ENCODE data around the gene GALNT6.
"Not testable (repeated sequence)": the region's sequence is repeated elsewhere in the genome, so short reads cannot be mapped to it uniquely, and the experiment has no call there.

GALNT6 gene

GRCh38 chr12:51320695-51321320 is 70.4 kb downstream of the GALNT6 start:
- peaks cover 23% of the 10 kb centered on the region for H3K79me2 ChIP-seq (ENCODE audit: low read length)
- H3K9ac ChIP-seq (ENCODE audit: low read length): no peak overlapping the region
- peaks cover 11% of the 10 kb centered on the region for H3K36me3 ChIP-seq (replicated peaks; ENCODE audit: low read depth, low read length)
- H3K9me3 ChIP-seq (ENCODE audit: insufficient read depth, low read length): no peaks in the 10 kb centered on the region
- H3K27me3 ChIP-seq (ENCODE audit: low read depth, low read length): no peaks in the 10 kb centered on the region
- no peaks in the 10 kb centered on the region for H4K20me1 ChIP-seq (ENCODE audit: insufficient read depth, low read length)
- no peak overlapping the region for H3K4me3 ChIP-seq (ENCODE audit: low read length)
- no peak overlapping the region for H2AFZ ChIP-seq (ENCODE audit: low read depth, low read length)
- H3K4me2 ChIP-seq (ENCODE audit: low read length): no peak overlapping the region
- H3K27ac ChIP-seq (ENCODE audit: low read length): no peak overlapping the region
- TF ChIP-seq CTCF (IDR thresholded peaks at IDR 0.05; ENCODE audit: low read depth, low read length) (no peak), EZH2phosphoT487 (IDR thresholded peaks at IDR 0.05; ENCODE audit: low read depth) (no peak)
- peaks cover 22% of the 10 kb centered on the region for H3K4me1 ChIP-seq (ENCODE audit: low read length)

GRCh38 chr12:51320311-51320694 is 70.9 kb downstream of the GALNT6 start:
- Histone ChIP-seq H3K36me3 (replicated peaks; ENCODE audit: low read depth, low read length) (peaks cover 11% of the 10 kb centered on the region), H3K4me2 (ENCODE audit: low read length) (no peak overlapping the region), H3K9ac (ENCODE audit: low read length) (no peak overlapping the region), H3K79me2 (ENCODE audit: low read length) (peaks cover 23% of the 10 kb centered on the region), H3K9me3 (ENCODE audit: insufficient read depth, low read length) (no peaks in the 10 kb centered on the region), H3K27me3 (ENCODE audit: low read depth, low read length) (no peaks in the 10 kb centered on the region), H2AFZ (ENCODE audit: low read depth, low read length) (no peak overlapping the region), H3K4me3 (ENCODE audit: low read length) (no peak overlapping the region), H3K27ac (ENCODE audit: low read length) (no peak overlapping the region), H3K4me1 (ENCODE audit: low read length) (peaks cover 22% of the 10 kb centered on the region), H4K20me1 (ENCODE audit: insufficient read depth, low read length) (no peaks in the 10 kb centered on the region)
- TF ChIP-seq CTCF (IDR thresholded peaks at IDR 0.05; ENCODE audit: low read depth, low read length) (no peak), EZH2phosphoT487 (IDR thresholded peaks at IDR 0.05; ENCODE audit: low read depth) (no peak)

- Histone ChIP-seq H3K36me3 (replicated peaks; ENCODE audit: low read depth, low read length) (peaks cover 11% of the 10 kb centered on the region), H3K79me2 (ENCODE audit: low read length) (peaks cover 19% of the 10 kb centered on the region), H3K27me3 (ENCODE audit: low read depth, low read length) (no peaks in the 10 kb centered on the region), H3K4me1 (ENCODE audit: low read length) (peaks cover 17% of the 10 kb centered on the region), H2AFZ (ENCODE audit: low read depth, low read length) (no peak overlapping the region), H4K20me1 (ENCODE audit: insufficient read depth, low read length) (no peaks in the 10 kb centered on the region), H3K27ac (ENCODE audit: low read length) (no peak overlapping the region), H3K4me2 (ENCODE audit: low read length) (no peak overlapping the region), H3K4me3 (ENCODE audit: low read length) (no peak overlapping the region), H3K9me3 (ENCODE audit: insufficient read depth, low read length) (no peaks in the 10 kb centered on the region), H3K9ac (ENCODE audit: low read length) (no peak overlapping the region)
- TF ChIP-seq EZH2phosphoT487 (IDR thresholded peaks at IDR 0.05; ENCODE audit: low read depth) (no peak), CTCF (IDR thresholded peaks at IDR 0.05; ENCODE audit: low read depth, low read length) (no peak)
Observed at GRCh38 chr12:51318846-51319599, 72.2 kb downstream of the GALNT6 start.

- H3K36me3 ChIP-seq (replicated peaks; ENCODE audit: low read depth, low read length): peaks cover 13% of the 10 kb centered on the region
- H3K9me3 ChIP-seq (ENCODE audit: insufficient read depth, low read length); H4K20me1 ChIP-seq (ENCODE audit: insufficient read depth, low read length): not testable (repeated sequence)
Observed at GRCh38 chr12:51318057-51318806, 73.0 kb downstream of the GALNT6 start.

More at GRCh38 chr12:51318057-51318806, 73.0 kb downstream of the GALNT6 start:
- H3K9ac ChIP-seq (ENCODE audit: low read length); H3K4me3 ChIP-seq (ENCODE audit: low read length); H3K4me2 ChIP-seq (ENCODE audit: low read length); H2AFZ ChIP-seq (ENCODE audit: low read depth, low read length); H3K27ac ChIP-seq (ENCODE audit: low read length); H3K27me3 ChIP-seq (ENCODE audit: low read depth, low read length): not testable (repeated sequence)
- Histone ChIP-seq H3K79me2 (ENCODE audit: low read length) (peaks cover 12% of the 10 kb centered on the region), H3K4me1 (ENCODE audit: low read length) (peaks cover 15% of the 10 kb centered on the region)

Measured in OCI-LY3 (cell line).